T1000 (cell line): Measurements from ENCODE around the gene LHFPL3.
"Not testable (repeated sequence)": the region's sequence is repeated elsewhere in the genome, so short reads cannot be mapped to it uniquely, and the experiment has no call there.

ENCODE experiments used
- DNase-seq: peaks from one replicate; lab custom pipeline; 2025; ENCODE audit warnings: mixed read lengths; lab: John Stamatoyannopoulos, UW

LHFPL3 gene

GRCh38 chr7:104595591-104595990 is 267.2 kb downstream of the LHFPL3 start:
- DNase-seq, result not testable (repeated sequence)

- DNase-seq, result no peak
Measured at GRCh38 chr7:104603957-104604356, 275.6 kb downstream of the LHFPL3 start.

GRCh38 chr7:104604706-104605105 is 276.3 kb downstream of the LHFPL3 start:
- no peak for DNase-seq

- DNase-seq, result no peak
Measured at GRCh38 chr7:104621321-104621720, 292.9 kb downstream of the LHFPL3 start.

GRCh38 chr7:104625956-104626355 is 297.6 kb downstream of the LHFPL3 start:
- DNase-seq, result no peak

GRCh38 chr7:104627516-104627915 is 299.1 kb downstream of the LHFPL3 start:
- peak; percentile 23 for DNase-seq

- no peak for DNase-seq
Measured at GRCh38 chr7:104628017-104628416, 299.6 kb downstream of the LHFPL3 start.

- no peak for DNase-seq
Measured at GRCh38 chr7:104629408-104629807, 301.0 kb downstream of the LHFPL3 start.

- DNase-seq, result no peak
Measured at GRCh38 chr7:104640506-104640905, 312.1 kb downstream of the LHFPL3 start.

GRCh38 chr7:104642560-104642959 is 314.2 kb downstream of the LHFPL3 start:
- no peak for DNase-seq

GRCh38 chr7:104643587-104644217 is 315.3 kb downstream of the LHFPL3 start:
- no peak for DNase-seq

GRCh38 chr7:104650991-104651640 is 322.7 kb downstream of the LHFPL3 start:
- DNase-seq, result no peak

GRCh38 chr7:104652434-104652833 is 324.0 kb downstream of the LHFPL3 start:
- no peak for DNase-seq

GRCh38 chr7:104652865-104653264 is 324.5 kb downstream of the LHFPL3 start:
- DNase-seq, result no peak

GRCh38 chr7:104653825-104654401 is 325.5 kb downstream of the LHFPL3 start:
- DNase-seq, result no peak

GRCh38 chr7:104655592-104655991 is 327.2 kb downstream of the LHFPL3 start:
- DNase-seq, result no peak

GRCh38 chr7:104656467-104656866 is 328.1 kb downstream of the LHFPL3 start:
- DNase-seq, result no peak

GRCh38 chr7:104657134-104657533 is 328.7 kb downstream of the LHFPL3 start:
- DNase-seq, result no peak

GRCh38 chr7:104661575-104661974 is 333.2 kb downstream of the LHFPL3 start:
- DNase-seq, result no peak

- DNase-seq, result no peak
Measured at GRCh38 chr7:104664648-104665047, 336.2 kb downstream of the LHFPL3 start.

GRCh38 chr7:104677587-104677986 is 349.2 kb downstream of the LHFPL3 start:
- no peak for DNase-seq

GRCh38 chr7:104679085-104679484 is 350.7 kb downstream of the LHFPL3 start:
- no peak for DNase-seq

GRCh38 chr7:104686286-104686685 is 357.9 kb downstream of the LHFPL3 start:
- DNase-seq, result no peak
